OCI-LY3 (cell line): ENCODE measurements around the gene PPP1R9A.

Experiments used
- CTCF ChIP-seq: fragments of 200-600, 300-600 bp; sonication (generic); IDR thresholded peaks from 2 replicates; pipeline ENCODE4 v1.5.1; 2014; ENCODE audit warnings: antibody characterized with exemption, low read length, low read depth
- EZH2phosphoT487 ChIP-seq: fragments of 200-600 bp; shearing (Covaris generic); IDR thresholded peaks from 2 replicates; pipeline ENCODE4 v1.6.1; 2018; ENCODE audit warnings: antibody characterized with exemption, mixed run types, low read depth

GRCh38 chr7:94971051-94971867 lies 63.9 kb downstream of the PPP1R9A start:
- TF ChIP-seq CTCF: no peak
- no peak for TF ChIP-seq EZH2phosphoT487
